ENCODE results near the gene YEATS4. TPM values are rescaled to one million over a fixed set of nuclear protein-coding genes. Genes with fewer than 3 reads are reported as not detected.

Gene YEATS4
- total and polyA plus RNA-seq, 2 donors from 2014 or later: 14.5 to 15.6 TPM

DNA sequence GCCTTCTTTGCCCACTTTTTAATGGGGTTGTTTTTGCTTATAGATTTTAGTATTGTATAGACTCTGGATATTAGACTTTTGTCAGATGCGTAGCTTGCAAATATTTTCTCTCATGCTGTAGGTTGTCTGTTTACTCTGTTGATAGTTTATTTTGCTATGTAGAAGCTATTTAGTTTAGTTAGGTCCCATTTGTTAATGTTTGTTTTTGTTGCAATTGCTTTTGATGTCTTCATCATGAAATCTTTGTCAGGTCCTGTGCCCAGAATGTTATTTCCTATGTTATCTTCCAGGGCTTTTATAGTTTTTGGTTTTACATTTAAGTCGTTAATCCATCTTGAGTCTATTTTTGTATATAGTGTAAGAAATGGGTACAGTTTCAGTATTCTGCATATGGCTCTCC, 41.3 kb upstream of the YEATS4 start:
- Histone ChIP-seq H3K36me3 (ENCODE audit: control insufficient read depth in 2 of 3, insufficient read depth in 3 of 3, low read length in 3 of 3) (no peaks in the 10 kb centered on the region), H3K9me3 (ENCODE audit: control insufficient read depth in 2 of 3, insufficient read depth in 1 of 3, low read length in 3 of 3) (peaks cover 0 to 4% (median 0%) of the 10 kb centered on the region in 3 donors), H3K27me3 (ENCODE audit: control insufficient read depth, insufficient read depth, low read length) (no peaks in the 10 kb centered on the region), H3K9ac (ENCODE audit: low read length in 3 of 3) (no peak overlapping the region), H3K4me1 (ENCODE audit: control insufficient read depth in 2 of 3, insufficient read depth in 2 of 3, low read depth in 1 of 3, low read length in 3 of 3) (no peaks in the 10 kb centered on the region), H3K4me3 (ENCODE audit: low read length in 3 of 3) (no peak overlapping the region), H3K27ac (ENCODE audit: low read depth in 2 of 2, low read length in 2 of 2) (no peak overlapping the region)
- DNase-seq (no peak), FAIRE-seq (no peak)
- TF ChIP-seq, protein P1, sequence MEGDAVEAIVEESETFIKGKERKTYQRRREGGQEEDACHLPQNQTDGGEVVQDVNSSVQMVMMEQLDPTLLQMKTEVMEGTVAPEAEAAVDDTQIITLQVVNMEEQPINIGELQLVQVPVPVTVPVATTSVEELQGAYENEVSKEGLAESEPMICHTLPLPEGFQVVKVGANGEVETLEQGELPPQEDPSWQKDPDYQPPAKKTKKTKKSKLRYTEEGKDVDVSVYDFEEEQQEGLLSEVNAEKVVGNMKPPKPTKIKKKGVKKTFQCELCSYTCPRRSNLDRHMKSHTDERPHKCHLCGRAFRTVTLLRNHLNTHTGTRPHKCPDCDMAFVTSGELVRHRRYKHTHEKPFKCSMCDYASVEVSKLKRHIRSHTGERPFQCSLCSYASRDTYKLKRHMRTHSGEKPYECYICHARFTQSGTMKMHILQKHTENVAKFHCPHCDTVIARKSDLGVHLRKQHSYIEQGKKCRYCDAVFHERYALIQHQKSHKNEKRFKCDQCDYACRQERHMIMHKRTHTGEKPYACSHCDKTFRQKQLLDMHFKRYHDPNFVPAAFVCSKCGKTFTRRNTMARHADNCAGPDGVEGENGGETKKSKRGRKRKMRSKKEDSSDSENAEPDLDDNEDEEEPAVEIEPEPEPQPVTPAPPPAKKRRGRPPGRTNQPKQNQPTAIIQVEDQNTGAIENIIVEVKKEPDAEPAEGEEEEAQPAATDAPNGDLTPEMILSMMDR (IDR thresholded peaks at IDR 0.05; ENCODE audit: borderline replicate concordance, extremely low read depth, insufficient read depth): no peak
- intact Hi-C loops (cut with DNase I): no loop called here

GRCh38 chr12:69321351-69321750, 38.2 kb upstream of the YEATS4 start:
- intact Hi-C loops (cut with DNase I): no loop called here
- no peaks in the 10 kb centered on the region for H3K36me3 ChIP-seq (ENCODE audit: control insufficient read depth in 2 of 3, insufficient read depth in 3 of 3, low read length in 3 of 3)
- no peak for DNase-seq
- H3K27ac ChIP-seq (ENCODE audit: low read depth in 2 of 2, low read length in 2 of 2): no peak overlapping the region
- H3K4me3 ChIP-seq (ENCODE audit: low read length in 3 of 3): no peak overlapping the region
- peaks cover 0 to 4% (median 0%) of the 10 kb centered on the region in 3 donors for H3K9me3 ChIP-seq (ENCODE audit: control insufficient read depth in 2 of 3, insufficient read depth in 1 of 3, low read length in 3 of 3)
- no peaks in the 10 kb centered on the region for H3K4me1 ChIP-seq (ENCODE audit: control insufficient read depth in 2 of 3, insufficient read depth in 2 of 3, low read depth in 1 of 3, low read length in 3 of 3)
- no peaks in the 10 kb centered on the region for H3K27me3 ChIP-seq (ENCODE audit: control insufficient read depth, insufficient read depth, low read length)
- H3K9ac ChIP-seq (ENCODE audit: low read length in 3 of 3): no peak overlapping the region
- FAIRE-seq: no peak
- TF ChIP-seq, protein P1 (IDR thresholded peaks at IDR 0.05; ENCODE audit: borderline replicate concordance, extremely low read depth, insufficient read depth): no peak

GRCh38 chr12:69324797-69325466, 34.6 kb upstream of the YEATS4 start:
- Histone ChIP-seq H3K36me3 (ENCODE audit: control insufficient read depth in 2 of 3, insufficient read depth in 3 of 3, low read length in 3 of 3) (no peaks in the 10 kb centered on the region), H3K27ac (ENCODE audit: low read depth in 2 of 2, low read length in 2 of 2) (no peak overlapping the region), H3K9me3 (ENCODE audit: control insufficient read depth in 2 of 3, insufficient read depth in 1 of 3, low read length in 3 of 3) (no peaks in the 10 kb centered on the region), H3K27me3 (ENCODE audit: control insufficient read depth, insufficient read depth, low read length) (no peaks in the 10 kb centered on the region), H3K4me1 (ENCODE audit: control insufficient read depth in 2 of 3, insufficient read depth in 2 of 3, low read depth in 1 of 3, low read length in 3 of 3) (peaks cover 0 to under 1% (median 0%) of the 10 kb centered on the region in 3 donors), H3K4me3 (ENCODE audit: low read length in 3 of 3) (no peak overlapping the region), H3K9ac (ENCODE audit: low read length in 3 of 3) (no peak overlapping the region)
- no peak for DNase-seq
- no peak for FAIRE-seq
- TF ChIP-seq, protein P1 (IDR thresholded peaks at IDR 0.05; ENCODE audit: borderline replicate concordance, extremely low read depth, insufficient read depth): no peak
- intact Hi-C loops (cut with DNase I): no loop called here
